Colonic mucosa (tissue), 4 donors: ENCODE data around the gene RHOF. TPM values are rescaled to one million over a fixed set of nuclear protein-coding genes. Genes with fewer than 3 reads are reported as not detected.

Source experiments
- DNase-seq: peaks from one replicate; pipeline ENCODE4 v3.0.0-alpha.2; 2020
- H3K27ac ChIP-seq: fragments of 200-600 bp; one replicate; pipeline ENCODE4 v1.8.0; 2021
- H3K27me3 ChIP-seq: fragments of 200-600 bp; one replicate; pipeline ENCODE4 v1.8.0; 2021
- H3K36me3 ChIP-seq: fragments of 200-600 bp; one replicate; pipeline ENCODE4 v1.8.0; 2021
- H3K4me1 ChIP-seq: fragments of 200-600 bp; one replicate; pipeline ENCODE4 v1.8.0; 2021; ENCODE audit warnings: mild to moderate bottlenecking
- H3K4me3 ChIP-seq: fragments of 200-600 bp; one replicate; pipeline ENCODE4 v1.8.0; 2021
- H3K9ac ChIP-seq, 2 donors: one replicate each; pipeline ENCODE4 v1.7.0; 2013; ENCODE audit warnings: control low read depth in 2 of 2, low read depth in 2 of 2, low read length in 2 of 2
- H3K9me3 ChIP-seq: fragments of 200-600 bp; one replicate; pipeline ENCODE4 v1.8.0; 2021
- CTCF ChIP-seq: fragments of 200-600 bp; IDR thresholded peaks from one replicate; pipeline ENCODE4 v1.8.0; 2022; ENCODE audit warnings: antibody characterized with exemption, mild to moderate bottlenecking
- intact Hi-C: fragments of 100-400 bp; cut with DNase I; formaldehyde crosslinking; loops from one replicate; pipeline ENCODE4 v1.14.1; 2022
- total RNA-seq, 2 donors: library from RNA; stranded (reverse); fragmentation: NEBNext Ultra II Directional in 1 of 2; extraction: Animal tissue kit (Norgen Biotek cat#: 25700) in 1 of 2; gene quantifications; one replicate each; pipeline ENCODE4 v1.2.1, GENCODE V29; 2021
- donor health status: healthy.
- donor health status: DM: no; HTN: no; CAD: no.
- donor health status: DM: no; HTN: no; CAD: no.

Gene RHOF
- total RNA-seq, 2 donors from 2014 or later: 58.0 to 74.5 TPM

- Histone ChIP-seq H3K9me3 (no peaks in the 10 kb centered on the region), H3K4me3 (no peak overlapping the region), H3K4me1 (no peaks in the 10 kb centered on the region), H3K27me3 (no peaks in the 10 kb centered on the region), H3K9ac (no peak overlapping the region), H3K27ac (no peak overlapping the region), H3K36me3 (peaks cover 33% of the 10 kb centered on the region)
- DNase-seq: no peak
- no peak for TF ChIP-seq CTCF
- intact Hi-C loops: no loop called here
These were observed 29.7 kb upstream of the RHOF start for GRCh38 chr12:121823101-121823726.

GRCh38 chr12:121822393-121823100 lies 29.1 kb upstream of the RHOF start:
- Histone ChIP-seq H3K27ac (no peak overlapping the region), H3K36me3 (peaks cover 31% of the 10 kb centered on the region), H3K9ac (no peak overlapping the region), H3K9me3 (no peaks in the 10 kb centered on the region), H3K4me1 (no peaks in the 10 kb centered on the region), H3K4me3 (no peak overlapping the region), H3K27me3 (no peaks in the 10 kb centered on the region)
- no peak for DNase-seq
- no peak for TF ChIP-seq CTCF
- intact Hi-C loops: no loop called here

GRCh38 chr12:121820056-121820455 lies 26.6 kb upstream of the RHOF start:
- no peaks in the 10 kb centered on the region for H3K27me3 ChIP-seq
- peaks cover 40% of the 10 kb centered on the region for H3K36me3 ChIP-seq
- H3K9ac ChIP-seq: no peak overlapping the region
- H3K4me1 ChIP-seq: no peaks in the 10 kb centered on the region
- no peak for TF ChIP-seq CTCF
- no peak overlapping the region for H3K4me3 ChIP-seq
- intact Hi-C loops: no loop called here
- H3K9me3 ChIP-seq: no peaks in the 10 kb centered on the region
- no peak overlapping the region for H3K27ac ChIP-seq
- no peak for DNase-seq

GRCh38 chr12:121819212-121819949 lies 25.9 kb upstream of the RHOF start:
- no peak overlapping the region for H3K27ac ChIP-seq
- no peak overlapping the region for H3K4me3 ChIP-seq
- no peak for DNase-seq
- intact Hi-C loops: no loop called here
- no peaks in the 10 kb centered on the region for H3K27me3 ChIP-seq
- peaks cover 40% of the 10 kb centered on the region for H3K36me3 ChIP-seq
- no peak overlapping the region for H3K9ac ChIP-seq
- H3K4me1 ChIP-seq: no peaks in the 10 kb centered on the region
- no peaks in the 10 kb centered on the region for H3K9me3 ChIP-seq
- TF ChIP-seq CTCF: no peak

GRCh38 chr12:121817648-121818043 lies 24.2 kb upstream of the RHOF start:
- H3K27me3 ChIP-seq: no peaks in the 10 kb centered on the region
- H3K36me3 ChIP-seq: peaks cover 40% of the 10 kb centered on the region
- no peak overlapping the region for H3K27ac ChIP-seq
- H3K4me3 ChIP-seq: no peak overlapping the region
- no peak for TF ChIP-seq CTCF
- no peaks in the 10 kb centered on the region for H3K9me3 ChIP-seq
- intact Hi-C loops: no loop called here
- H3K4me1 ChIP-seq: peaks cover 9% of the 10 kb centered on the region
- no peak overlapping the region for H3K9ac ChIP-seq
- no peak for DNase-seq
